Gastroesophageal sphincter (tissue), 3 donors: ENCODE results near the gene CEP104.

ENCODE experiments used
- CTCF ChIP-seq, 4 experiments: fragments of 200-600 bp in 2 of 4; fragments of 450-650 bp in 2 of 4; sonication (generic) in 1 of 4; IDR thresholded peaks; one replicate each; pipeline ENCODE4 v1.5.1; 2017 to 2019; ENCODE audit warnings: antibody characterized with exemption in 4 of 4, mild to moderate bottlenecking in 2 of 4, moderate library complexity in 2 of 4
- POLR2A ChIP-seq, 2 donors: fragments of 450-650 bp; IDR thresholded peaks; one replicate each; pipeline ENCODE4 v1.6.1; 2017; ENCODE audit warnings: antibody characterized with exemption in 2 of 2, mild to moderate bottlenecking in 2 of 2, moderate library complexity in 1 of 2
- POLR2AphosphoS5 ChIP-seq: sonication (generic); formaldehyde crosslinking; IDR thresholded peaks from one replicate; pipeline ENCODE4 v1.6.1; 2017; ENCODE audit warnings: antibody characterized with exemption

- TF ChIP-seq CTCF (IDR thresholded peaks at IDR 0.05) (no peak), POLR2A (IDR thresholded peaks at IDR 0.05) (no peak), POLR2AphosphoS5 (no peak)
Observed at GRCh38 chr1:3886691-3887090, 29.7 kb upstream of the CEP104 start.
